Measurements from ENCODE around the gene PNMA5.

- no peak for TF ChIP-seq CTCF (conservative IDR thresholded peaks at IDR 0.05)
- no peak for TF ChIP-seq EZH2 (IDR thresholded peaks at IDR 0.05; ENCODE audit: low read depth)
Measured at GRCh38 chrX:152945021-152945979, 48.6 kb downstream of the PNMA5 start.
